Measurements from ENCODE around the gene BRAF. TPM values are rescaled to one million over a fixed set of nuclear protein-coding genes. Genes with fewer than 3 reads are reported as not detected.

Gene BRAF
- total RNA-seq, 1 donor from 2014 or later, result 28.4 TPM

DNA sequence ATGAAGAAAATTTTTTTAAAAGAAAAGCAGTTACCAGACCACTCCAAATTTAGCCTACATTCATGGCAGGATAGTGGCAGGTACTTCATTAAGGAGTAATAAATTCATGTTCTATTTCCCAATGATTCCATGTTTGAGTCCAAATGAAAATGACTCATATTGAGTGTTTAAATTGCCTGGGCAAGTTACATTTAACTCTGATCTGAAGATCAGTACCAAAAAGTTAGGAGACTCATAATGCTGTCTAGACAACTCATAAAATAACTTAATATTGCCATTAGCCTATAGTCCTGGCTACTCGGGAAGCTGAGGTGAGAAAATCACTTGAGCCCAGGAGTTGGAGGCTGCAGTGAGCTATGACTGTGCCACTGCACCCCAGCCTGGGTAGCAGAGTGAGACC lies 13.0 kb downstream of the BRAF start:
- no peak overlapping the region for H3K27ac Mint-ChIP-seq (ENCODE audit: unreplicated experiment)
- no peaks in the 10 kb centered on the region for H3K27me3 Mint-ChIP-seq (ENCODE audit: unreplicated experiment)
- no peak overlapping the region for H3K4me3 Mint-ChIP-seq (ENCODE audit: unreplicated experiment)
- TF ChIP-seq, protein P1, sequence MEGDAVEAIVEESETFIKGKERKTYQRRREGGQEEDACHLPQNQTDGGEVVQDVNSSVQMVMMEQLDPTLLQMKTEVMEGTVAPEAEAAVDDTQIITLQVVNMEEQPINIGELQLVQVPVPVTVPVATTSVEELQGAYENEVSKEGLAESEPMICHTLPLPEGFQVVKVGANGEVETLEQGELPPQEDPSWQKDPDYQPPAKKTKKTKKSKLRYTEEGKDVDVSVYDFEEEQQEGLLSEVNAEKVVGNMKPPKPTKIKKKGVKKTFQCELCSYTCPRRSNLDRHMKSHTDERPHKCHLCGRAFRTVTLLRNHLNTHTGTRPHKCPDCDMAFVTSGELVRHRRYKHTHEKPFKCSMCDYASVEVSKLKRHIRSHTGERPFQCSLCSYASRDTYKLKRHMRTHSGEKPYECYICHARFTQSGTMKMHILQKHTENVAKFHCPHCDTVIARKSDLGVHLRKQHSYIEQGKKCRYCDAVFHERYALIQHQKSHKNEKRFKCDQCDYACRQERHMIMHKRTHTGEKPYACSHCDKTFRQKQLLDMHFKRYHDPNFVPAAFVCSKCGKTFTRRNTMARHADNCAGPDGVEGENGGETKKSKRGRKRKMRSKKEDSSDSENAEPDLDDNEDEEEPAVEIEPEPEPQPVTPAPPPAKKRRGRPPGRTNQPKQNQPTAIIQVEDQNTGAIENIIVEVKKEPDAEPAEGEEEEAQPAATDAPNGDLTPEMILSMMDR (IDR thresholded peaks at IDR 0.05; ENCODE audit: unreplicated experiment), result no peak
- peaks cover 6% of the 10 kb centered on the region for H3K4me1 Mint-ChIP-seq (ENCODE audit: unreplicated experiment)
- no peaks in the 10 kb centered on the region for H3K9me3 Mint-ChIP-seq (ENCODE audit: unreplicated experiment)
- no peak for DNase-seq (ENCODE audit: low spot score)
- H3K36me3 Mint-ChIP-seq (ENCODE audit: low read depth, unreplicated experiment), result no peaks in the 10 kb centered on the region

DNA sequence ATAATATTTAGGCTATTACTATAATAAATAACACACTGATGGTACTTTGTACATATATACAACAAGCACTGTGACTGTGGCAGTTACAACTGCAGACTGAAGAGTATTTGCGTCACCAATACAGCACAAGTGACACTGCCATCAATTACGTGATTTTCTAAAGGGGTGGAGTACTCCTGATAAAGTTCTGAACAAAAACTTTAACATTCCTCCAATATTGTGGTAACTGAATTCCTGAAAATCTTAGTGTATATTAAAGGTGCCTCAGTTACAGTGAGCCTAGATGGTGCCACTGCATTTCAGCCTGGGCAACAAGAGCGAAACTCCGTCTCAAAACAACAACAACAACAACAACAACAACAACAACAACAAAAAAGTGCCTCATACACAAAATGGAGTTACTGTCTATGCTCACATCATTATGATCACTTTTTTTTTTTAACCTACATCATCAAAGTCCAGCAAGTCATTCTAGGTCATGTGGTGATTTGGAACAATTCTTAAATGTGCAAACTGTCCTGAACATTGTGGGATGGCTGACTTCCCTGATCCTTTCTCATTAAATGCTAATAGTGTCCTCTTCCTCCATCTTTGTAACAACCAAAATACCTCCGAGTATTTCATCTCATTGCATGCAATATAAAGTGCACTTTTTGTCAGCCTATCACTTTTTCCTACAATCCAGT lies 15.1 kb downstream of the BRAF start:
- Mint-ChIP-seq H3K36me3 (ENCODE audit: low read depth, unreplicated experiment) (no peaks in the 10 kb centered on the region), H3K9me3 (ENCODE audit: unreplicated experiment) (no peaks in the 10 kb centered on the region), H3K4me1 (ENCODE audit: unreplicated experiment) (peaks cover 3% of the 10 kb centered on the region), H3K27ac (ENCODE audit: unreplicated experiment) (no peak overlapping the region), H3K4me3 (ENCODE audit: unreplicated experiment) (no peak overlapping the region), H3K27me3 (ENCODE audit: unreplicated experiment) (no peaks in the 10 kb centered on the region)
- DNase-seq (ENCODE audit: low spot score), result no peak
- TF ChIP-seq, protein P1 (IDR thresholded peaks at IDR 0.05; ENCODE audit: unreplicated experiment), result no peak

DNA sequence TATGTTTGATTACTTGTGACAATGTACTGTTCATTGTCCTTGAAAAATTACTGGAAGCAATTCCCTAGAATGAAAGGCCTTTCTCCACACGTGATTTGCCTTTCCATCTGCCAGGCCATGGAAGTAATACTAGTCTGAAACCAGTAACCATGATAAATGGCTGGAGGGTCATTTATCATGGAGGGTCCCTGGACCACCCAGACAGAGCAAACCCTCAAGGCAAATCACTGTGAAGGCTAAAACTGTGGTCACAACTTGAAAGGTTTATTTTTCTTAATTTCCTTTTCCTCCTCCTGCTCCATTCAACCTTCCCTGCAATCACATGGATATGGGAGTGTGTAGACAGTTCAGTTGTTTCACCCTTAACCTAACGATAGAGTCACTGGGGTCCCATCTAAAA lies 16.4 kb downstream of the BRAF start:
- Mint-ChIP-seq H3K4me3 (ENCODE audit: unreplicated experiment) (no peak overlapping the region), H3K4me1 (ENCODE audit: unreplicated experiment) (peaks cover 3% of the 10 kb centered on the region), H3K36me3 (ENCODE audit: low read depth, unreplicated experiment) (no peaks in the 10 kb centered on the region), H3K9me3 (ENCODE audit: unreplicated experiment) (no peaks in the 10 kb centered on the region), H3K27ac (ENCODE audit: unreplicated experiment) (no peak overlapping the region), H3K27me3 (ENCODE audit: unreplicated experiment) (no peaks in the 10 kb centered on the region)
- no peak for DNase-seq (ENCODE audit: low spot score)
- TF ChIP-seq, protein P1 (IDR thresholded peaks at IDR 0.05; ENCODE audit: unreplicated experiment), result no peak

DNA sequence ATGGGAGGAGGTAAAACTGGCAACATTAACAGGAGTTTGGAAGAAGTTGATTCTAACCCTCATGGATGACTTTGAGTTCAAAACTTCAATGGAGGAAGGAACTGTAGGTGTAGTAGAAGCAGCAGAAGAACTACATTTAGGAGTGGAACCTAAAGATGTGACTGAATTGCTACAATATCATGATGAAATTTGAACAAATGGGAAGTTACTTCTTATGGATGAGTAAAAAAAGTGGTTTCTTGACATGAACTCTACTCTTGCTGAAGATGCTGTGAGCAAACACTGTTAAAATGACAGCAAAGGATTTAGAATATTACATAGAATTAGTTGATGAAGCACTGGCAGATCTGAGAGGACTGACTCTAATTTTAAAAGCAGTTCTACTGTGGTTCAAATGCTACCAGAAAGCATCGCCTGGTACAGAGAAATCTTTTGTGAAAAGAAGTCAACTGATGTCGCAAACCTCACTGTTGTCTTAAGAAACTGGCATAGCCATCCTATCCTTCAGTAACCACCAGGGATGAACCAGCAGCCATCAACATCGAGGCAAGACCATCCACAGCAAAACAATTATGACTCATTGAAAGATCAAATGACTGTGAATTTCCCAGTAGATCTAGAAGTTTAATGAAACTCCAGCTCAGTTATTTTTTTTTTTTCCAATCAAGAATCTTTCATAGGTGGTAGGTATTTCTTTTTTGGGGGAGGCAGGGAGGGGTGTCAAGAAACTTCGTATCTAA lies 20.8 kb downstream of the BRAF start:
- TF ChIP-seq, protein P1 (IDR thresholded peaks at IDR 0.05; ENCODE audit: unreplicated experiment), result no peak
- Mint-ChIP-seq H3K9me3 (ENCODE audit: unreplicated experiment) (no peaks in the 10 kb centered on the region), H3K4me3 (ENCODE audit: unreplicated experiment) (no peak overlapping the region), H3K36me3 (ENCODE audit: low read depth, unreplicated experiment) (no peaks in the 10 kb centered on the region), H3K27ac (ENCODE audit: unreplicated experiment) (no peak overlapping the region), H3K27me3 (ENCODE audit: unreplicated experiment) (no peaks in the 10 kb centered on the region), H3K4me1 (ENCODE audit: unreplicated experiment) (peaks cover 3% of the 10 kb centered on the region)
- no peak for DNase-seq (ENCODE audit: low spot score)

Data from endothelial cell (in vitro differentiated cells).